Measurements from ENCODE around the gene SRPK2.

DNA sequence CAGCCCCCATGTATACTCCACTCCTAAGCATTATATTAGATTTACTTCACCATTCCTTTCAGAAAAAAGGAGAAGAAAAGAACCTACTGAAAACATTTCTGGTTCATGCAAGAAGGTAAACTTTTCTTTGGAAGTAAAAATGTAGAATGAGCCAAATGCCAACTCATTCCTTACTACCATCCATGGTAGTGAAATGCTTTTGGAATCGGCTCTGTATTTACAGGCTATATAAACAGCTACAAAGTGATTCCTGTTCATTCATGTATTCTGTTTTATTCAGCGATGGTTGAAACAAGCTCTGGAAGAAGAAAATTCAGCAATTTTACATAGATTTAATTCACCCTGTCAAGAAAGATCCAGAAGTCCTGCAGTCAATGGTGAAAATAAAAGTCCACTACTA lies 283.1 kb downstream of the SRPK2 start:
- TF ChIP-seq POLR2AphosphoS5 (IDR thresholded peaks at IDR 0.05) (no peak), POLR2A (IDR thresholded peaks at IDR 0.05) (no peak), EP300 (IDR thresholded peaks at IDR 0.05) (no peak)
- TF ChIP-seq, protein P1, sequence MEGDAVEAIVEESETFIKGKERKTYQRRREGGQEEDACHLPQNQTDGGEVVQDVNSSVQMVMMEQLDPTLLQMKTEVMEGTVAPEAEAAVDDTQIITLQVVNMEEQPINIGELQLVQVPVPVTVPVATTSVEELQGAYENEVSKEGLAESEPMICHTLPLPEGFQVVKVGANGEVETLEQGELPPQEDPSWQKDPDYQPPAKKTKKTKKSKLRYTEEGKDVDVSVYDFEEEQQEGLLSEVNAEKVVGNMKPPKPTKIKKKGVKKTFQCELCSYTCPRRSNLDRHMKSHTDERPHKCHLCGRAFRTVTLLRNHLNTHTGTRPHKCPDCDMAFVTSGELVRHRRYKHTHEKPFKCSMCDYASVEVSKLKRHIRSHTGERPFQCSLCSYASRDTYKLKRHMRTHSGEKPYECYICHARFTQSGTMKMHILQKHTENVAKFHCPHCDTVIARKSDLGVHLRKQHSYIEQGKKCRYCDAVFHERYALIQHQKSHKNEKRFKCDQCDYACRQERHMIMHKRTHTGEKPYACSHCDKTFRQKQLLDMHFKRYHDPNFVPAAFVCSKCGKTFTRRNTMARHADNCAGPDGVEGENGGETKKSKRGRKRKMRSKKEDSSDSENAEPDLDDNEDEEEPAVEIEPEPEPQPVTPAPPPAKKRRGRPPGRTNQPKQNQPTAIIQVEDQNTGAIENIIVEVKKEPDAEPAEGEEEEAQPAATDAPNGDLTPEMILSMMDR (IDR thresholded peaks at IDR 0.05), result no peak

Data from suprapubic skin (tissue), 4 donors.